ENCODE measurements around the gene RUNX2.
A peak's percentile ranks its signal among the peaks of the same experiment; 100 is the strongest.

The RUNX2 gene

GRCh38 chr6:45351667-45352066 lies 23.5 kb downstream of the RUNX2 start:
- DNase-seq = no peak

DNA sequence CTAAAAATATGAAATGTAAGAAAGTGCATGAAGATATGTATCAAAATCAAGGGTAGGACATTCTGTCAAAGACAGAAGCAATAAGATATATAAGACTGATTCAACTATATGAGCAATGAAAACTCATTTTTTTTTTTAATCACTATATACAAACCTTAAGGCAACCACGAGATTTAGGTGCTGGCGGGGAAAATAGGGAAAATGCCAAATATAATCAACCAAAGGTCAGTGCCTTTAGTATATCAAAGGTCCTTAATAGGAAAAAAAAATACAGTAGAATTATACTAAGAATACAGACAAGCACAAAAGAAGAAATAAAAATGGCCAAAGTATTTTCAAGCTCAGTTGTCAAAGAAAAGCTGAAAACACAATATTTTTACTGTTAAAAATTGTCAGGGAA lies 25.5 kb downstream of the RUNX2 start:
- DNase-seq = no peak

- DNase-seq = no peak
Observed at GRCh38 chr6:45364466-45364865, 36.3 kb downstream of the RUNX2 start.

DNA sequence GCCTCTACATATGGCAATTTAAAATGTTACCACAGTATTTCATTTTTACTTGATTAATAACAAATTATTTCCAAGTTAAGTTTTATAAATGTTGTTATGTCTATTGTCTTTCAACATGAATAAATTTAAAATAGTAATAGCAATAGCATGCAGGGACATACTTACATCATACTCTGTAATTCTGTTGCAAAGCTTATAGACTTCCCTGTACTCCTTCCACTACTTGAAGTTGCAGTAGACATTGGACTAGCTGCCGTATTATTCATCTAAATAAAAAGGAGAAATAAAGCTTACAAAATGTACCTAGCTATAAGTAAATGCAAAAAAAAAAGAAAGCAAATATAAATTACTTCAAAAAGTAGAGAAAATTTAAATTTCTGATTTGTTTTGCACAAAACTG lies 36.9 kb downstream of the RUNX2 start:
- no peak for DNase-seq

DNA sequence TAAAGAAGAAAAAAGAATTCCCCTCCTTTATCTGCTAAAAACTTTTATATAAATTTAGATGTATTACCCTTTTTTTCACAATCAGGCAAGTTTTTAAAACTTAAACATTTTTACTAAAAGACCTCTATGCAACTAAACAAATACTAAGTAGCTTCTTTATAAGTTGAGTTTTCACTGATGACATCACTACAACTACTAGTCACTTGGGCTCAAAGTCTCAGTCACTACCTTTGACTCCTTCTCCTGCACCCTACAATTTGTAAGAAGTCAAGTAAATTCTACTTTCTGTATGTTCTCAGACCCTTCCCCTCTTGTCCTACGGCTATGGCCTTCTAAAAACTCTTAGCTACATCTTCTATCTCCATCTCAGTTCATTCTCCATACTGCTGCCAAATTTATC lies 38.4 kb downstream of the RUNX2 start:
- DNase-seq = no peak

GRCh38 chr6:45367999-45368398 lies 39.9 kb downstream of the RUNX2 start:
- no peak for DNase-seq

- no peak for DNase-seq
Observed at GRCh38 chr6:45369870-45370269, 41.7 kb downstream of the RUNX2 start.

- DNase-seq = no peak
Observed at GRCh38 chr6:45371924-45372573, 43.9 kb downstream of the RUNX2 start.

DNA sequence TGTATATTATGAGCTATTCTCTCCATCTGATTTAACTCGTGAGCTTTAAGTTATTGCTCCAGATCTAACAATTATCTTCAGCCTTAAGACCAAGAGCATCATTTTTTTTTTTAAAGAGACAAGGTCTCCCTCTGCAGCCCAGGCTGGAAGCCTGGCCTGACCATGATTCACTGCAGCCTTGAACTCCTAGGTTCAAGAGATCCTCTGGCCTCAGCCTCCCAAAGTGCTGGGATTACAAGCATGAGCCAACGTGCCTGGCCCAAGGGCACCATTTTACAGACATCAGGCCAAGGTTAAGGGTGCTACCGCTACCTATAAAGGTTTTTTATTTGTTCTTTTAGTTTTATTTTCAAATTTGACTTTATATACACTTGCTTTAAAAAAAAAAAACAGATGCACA lies 47.3 kb downstream of the RUNX2 start:
- no peak for DNase-seq

GRCh38 chr6:45376310-45377042 lies 48.3 kb downstream of the RUNX2 start:
- DNase-seq = no peak

DNA sequence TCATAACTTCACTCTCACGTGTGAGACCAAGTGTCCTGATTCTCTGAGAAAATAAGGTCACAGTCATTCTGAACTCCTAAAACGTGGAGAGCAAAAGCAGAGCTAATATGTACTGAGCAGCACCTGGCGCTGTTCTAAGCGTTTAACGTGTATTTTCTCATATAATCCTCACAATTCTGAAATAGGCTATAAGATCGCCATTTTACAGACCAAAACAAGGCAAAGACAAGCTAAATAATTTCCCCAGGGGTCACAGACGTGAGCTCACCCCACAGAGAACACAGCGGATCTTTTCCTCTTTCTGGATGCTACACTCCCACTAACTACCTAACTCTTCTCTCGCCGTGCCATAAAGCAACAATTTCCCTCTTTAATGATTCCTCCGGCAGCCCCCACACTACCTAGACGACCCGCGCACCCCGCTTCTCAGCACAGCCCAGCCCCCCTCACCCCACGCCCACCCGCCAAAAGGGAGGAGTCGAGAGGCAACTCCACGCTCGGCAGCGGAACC lies 49.0 kb downstream of the RUNX2 start:
- no peak for DNase-seq

DNA sequence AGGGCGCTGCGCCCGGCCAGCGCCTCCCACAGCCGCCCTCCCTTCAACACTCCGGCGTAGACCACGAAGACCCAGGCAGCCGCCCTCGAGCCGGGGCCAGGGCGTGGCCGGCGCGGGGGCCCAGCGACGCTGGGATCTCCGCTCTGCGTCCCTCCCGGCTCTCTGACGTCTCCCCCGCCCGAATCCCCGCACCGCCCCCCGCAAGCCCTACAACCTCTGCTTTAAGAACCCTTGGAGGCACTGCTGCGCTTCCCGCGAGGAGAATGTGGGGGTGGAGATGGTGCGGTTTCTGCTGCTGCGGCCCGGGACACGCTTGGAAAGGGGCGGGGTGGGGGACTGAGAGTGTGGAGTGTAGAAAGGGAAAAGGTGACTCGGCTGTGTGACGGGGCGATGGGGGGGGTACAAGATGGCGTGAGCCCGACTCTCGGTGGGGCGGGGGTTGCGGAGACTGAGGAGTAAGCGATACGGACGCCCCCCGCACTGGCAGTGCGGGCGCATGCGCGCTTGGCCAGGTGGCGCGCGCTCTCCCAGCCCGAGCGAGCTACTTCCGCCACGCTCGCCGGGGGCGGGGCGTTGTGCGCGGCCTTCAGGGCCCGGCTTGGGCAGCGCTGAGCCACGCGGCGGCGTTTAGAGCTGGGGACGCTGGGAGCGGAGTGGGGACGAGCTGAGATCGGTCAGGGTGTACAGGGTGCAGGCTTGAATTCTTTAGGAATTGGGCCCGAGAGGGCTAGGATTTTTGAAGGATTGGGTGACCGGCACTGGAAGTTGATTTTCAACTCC lies 49.6 kb downstream of the RUNX2 start, which contains the start of gene SUPT3H:
TSS of gene SUPT3H (minus strand) at position 381 of the 780 bp plus-strand sequence.
- DNase-seq = peak; percentile 73

DNA sequence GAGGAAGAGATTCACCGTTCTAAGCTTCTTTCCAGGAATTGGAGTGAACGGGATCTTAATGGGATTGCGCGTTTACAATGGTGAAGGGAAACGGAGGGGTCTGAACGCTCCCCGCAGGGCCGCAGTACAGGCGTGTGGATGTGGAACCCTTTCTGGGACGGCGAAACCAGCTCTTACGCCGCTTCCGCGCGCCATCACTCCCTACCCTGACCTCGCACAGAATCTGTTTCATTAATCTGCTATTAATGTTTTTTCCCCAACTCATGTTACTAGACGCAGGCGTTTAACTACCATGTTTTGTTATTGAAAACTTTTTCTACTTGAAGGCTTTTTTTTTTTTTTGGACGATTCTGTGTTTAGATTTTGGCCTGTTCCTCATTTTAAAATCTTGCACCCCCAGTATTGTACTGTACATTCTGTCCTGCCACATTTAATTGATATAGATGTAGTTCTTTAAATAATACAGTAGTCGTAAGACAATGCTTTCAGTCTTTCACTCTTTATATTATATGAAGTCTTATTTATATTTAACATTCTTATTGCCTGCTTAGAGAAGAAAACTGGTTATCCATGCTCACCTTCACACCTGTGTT lies 50.3 kb downstream of the RUNX2 start:
- peak; percentile 72 for DNase-seq

DNA sequence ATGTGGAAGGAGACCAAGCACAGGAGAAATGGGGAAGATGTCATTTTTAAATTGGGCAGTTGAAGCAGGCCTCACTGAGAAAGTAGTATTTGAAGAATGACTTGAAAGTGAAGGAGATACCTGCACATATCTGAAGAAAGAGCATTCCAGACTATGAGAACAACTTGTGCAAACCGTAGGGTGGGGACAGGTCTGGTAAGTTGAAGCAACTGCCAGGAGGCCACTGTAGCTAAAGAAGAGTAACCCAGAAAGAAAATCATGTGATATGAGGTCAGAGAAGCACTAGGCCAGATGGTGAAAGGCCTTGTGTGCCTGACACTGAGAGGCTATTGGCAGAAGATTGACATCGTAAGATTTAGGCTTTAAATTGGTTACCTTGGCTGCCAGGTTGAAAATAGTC lies 54.3 kb downstream of the RUNX2 start:
- DNase-seq = no peak

DNA sequence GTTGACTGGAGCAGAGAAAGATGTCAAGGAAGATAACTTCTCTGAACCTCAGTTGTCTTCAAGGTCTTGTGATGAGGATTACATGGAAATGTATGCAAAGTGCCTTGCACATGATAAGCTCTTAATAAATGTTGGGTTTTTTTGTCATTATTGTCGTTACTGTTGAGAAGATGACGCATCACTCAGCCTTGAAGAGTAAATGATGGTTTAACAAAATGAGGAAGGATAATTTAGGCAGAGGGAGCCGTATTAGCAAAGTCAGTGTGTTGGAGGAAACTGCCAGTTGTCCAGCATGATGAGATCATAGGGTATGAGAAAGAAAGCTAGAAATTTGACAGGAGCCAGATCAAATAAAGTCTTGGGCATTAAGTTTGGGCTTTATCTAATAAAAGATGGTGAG lies 58.4 kb downstream of the RUNX2 start:
- DNase-seq = no peak

DNA sequence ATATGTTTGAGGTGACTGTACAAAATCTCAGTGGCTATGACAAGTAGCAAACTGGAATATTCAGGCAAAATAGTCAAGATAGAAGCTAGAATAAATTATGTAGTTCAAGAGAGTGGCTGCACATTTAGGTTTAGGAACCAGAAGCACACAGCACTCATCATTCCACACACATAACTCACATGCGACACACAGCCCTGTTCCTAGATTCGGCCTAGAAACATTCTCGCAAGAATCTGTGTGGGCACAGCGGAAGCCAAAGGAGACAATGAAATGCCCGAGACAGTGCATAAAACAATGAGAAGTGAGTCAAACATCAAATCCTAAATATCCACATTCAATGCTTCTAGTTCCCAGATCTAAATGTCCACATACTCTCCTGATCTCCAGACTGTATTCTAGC lies 59.1 kb downstream of the RUNX2 start:
- no peak for DNase-seq

GRCh38 chr6:45388328-45388727 lies 60.2 kb downstream of the RUNX2 start:
- DNase-seq = no peak

DNA sequence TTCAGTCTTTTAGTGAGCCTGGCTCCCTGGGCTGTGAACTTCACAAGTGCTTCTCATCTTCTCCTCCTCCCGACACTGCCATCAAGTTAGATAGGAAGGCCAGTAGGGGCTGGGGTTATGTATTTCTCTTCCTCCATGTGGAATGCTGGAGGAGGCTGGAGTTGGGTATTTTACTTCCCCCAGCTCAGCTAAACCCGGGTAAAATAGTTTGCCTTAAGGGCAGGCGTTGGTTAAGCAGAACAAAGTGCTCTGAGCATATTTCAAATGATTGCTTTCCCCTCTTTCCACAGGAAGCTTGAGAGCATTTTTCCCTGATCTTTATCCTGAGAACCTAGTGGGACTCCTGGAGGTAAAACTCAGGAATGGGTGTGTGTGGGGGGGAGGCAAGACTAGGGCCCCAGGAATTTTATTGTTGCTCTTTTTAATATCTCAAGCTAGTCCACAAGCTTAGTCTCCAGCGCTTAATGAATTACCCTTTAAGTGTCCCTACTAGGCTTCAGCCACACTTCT lies 66.5 kb downstream of the RUNX2 start:
- no peak for DNase-seq

DNA sequence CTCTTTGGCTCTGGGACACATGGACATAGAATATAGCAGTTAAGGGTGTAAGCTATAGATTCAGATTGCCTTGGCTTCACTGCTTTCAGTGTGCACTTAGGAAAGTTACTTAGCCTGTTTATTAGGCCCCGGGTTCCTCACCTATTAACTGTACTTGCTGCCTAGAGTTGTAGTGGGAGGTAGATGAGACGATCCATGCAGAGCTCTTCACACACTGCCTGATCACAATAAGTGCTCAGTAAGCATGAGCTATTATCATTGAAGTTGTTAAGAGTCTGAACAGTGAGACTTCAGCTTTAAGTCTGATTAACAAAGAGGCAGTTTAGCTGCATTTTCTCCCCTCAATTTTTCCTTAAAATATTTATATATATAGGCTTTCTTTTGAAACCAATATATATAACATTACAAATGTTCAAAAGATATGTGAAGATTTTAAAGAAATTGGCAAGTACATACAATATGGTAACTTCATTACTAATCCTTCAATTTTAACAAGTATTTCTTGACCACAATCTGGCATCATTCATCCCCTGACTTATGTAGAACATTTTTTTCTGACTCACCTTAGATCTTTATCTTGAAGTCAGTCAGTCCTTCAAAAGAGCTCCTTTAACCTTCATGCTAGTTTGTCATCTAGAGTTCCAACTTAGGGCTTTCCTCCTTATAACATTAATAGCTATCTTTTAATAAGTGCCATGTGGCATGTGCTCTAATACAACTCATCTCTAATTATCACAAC lies 70.1 kb downstream of the RUNX2 start:
- no peak for DNase-seq

GRCh38 chr6:45400021-45400420 lies 71.9 kb downstream of the RUNX2 start:
- DNase-seq = no peak

GRCh38 chr6:45411959-45412358 lies 83.8 kb downstream of the RUNX2 start:
- DNase-seq = no peak

DNA sequence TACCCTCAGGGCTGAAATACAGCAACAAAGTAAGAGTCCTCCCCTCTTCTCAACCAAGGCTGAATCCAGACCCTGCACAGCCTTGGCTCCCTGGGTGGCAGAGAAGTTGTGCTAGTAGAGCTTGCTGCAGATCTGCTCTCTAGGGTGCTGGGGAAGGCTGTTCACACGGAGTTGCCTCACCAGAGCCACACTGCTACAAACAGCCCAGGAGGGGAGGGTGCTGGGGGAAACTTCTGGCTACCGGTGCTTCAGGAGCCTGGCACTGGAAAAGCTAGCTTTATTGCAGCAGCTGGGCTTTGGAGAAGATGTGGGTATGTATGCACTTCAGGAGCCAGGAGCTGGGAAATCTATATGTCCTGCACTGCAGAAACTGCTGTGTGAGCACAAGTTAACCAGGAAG lies 87.2 kb downstream of the RUNX2 start:
- DNase-seq = no peak

Data from SHP77 treated with DMSO at 0.1 percent for 48 hours (cell line).